NB4 (cell line): Measurements from ENCODE around the gene KRT14.

ENCODE experiments used
- DNase-seq: peaks from one replicate; pipeline ENCODE4 v3.0.0; 2010; ENCODE audit warnings: low read depth
- H3K4me3 ChIP-seq: one replicate; pipeline ENCODE4 v1.5.1; 2011; ENCODE audit warnings: mild to moderate bottlenecking, low read depth, low read length, moderate library complexity
- MYC ChIP-seq: IDR thresholded peaks from 2 replicates; pipeline ENCODE4 v1.6.1; 2011; ENCODE audit warnings: low read depth, low read length
- POLR2A ChIP-seq: IDR thresholded peaks from 2 replicates; pipeline ENCODE4 v1.6.1; 2011; ENCODE audit warnings: mild to moderate bottlenecking; ENCODE audit not compliant: insufficient read length; ENCODE audit errors: extremely low read depth
- TF ChIP-seq, protein P1 (sequence below): IDR thresholded peaks from one replicate; pipeline ENCODE4 v1.5.1; 2012; ENCODE audit warnings: low read depth, low read length
- TF ChIP-seq, protein P2 (sequence below): IDR thresholded peaks from 2 replicates; pipeline ENCODE4 v1.6.1; 2011; ENCODE audit warnings: low read depth, low read length

KRT14 gene

DNA sequence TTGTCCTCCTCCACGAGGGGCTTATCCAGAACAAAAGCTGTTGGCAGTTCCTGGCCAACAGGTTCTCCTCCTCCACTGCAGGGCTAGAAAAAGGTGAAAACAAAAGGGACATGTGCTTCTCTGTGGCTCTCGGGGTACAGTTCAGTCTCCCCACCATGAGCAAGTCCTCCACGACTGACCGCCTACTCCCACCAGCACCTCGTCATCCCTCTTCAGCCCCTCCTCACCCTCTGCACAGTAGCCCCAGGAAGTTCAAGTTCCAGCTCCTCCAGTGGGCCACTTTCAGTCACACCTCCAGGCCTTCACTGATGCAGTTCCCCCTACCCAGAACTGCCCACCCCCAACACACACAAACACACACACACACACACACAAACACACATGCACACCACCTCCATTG lies 34.2 kb downstream of the KRT14 start:
- H3K4me3 ChIP-seq = no peak overlapping the region
- no peak for DNase-seq
- TF ChIP-seq, protein P1, sequence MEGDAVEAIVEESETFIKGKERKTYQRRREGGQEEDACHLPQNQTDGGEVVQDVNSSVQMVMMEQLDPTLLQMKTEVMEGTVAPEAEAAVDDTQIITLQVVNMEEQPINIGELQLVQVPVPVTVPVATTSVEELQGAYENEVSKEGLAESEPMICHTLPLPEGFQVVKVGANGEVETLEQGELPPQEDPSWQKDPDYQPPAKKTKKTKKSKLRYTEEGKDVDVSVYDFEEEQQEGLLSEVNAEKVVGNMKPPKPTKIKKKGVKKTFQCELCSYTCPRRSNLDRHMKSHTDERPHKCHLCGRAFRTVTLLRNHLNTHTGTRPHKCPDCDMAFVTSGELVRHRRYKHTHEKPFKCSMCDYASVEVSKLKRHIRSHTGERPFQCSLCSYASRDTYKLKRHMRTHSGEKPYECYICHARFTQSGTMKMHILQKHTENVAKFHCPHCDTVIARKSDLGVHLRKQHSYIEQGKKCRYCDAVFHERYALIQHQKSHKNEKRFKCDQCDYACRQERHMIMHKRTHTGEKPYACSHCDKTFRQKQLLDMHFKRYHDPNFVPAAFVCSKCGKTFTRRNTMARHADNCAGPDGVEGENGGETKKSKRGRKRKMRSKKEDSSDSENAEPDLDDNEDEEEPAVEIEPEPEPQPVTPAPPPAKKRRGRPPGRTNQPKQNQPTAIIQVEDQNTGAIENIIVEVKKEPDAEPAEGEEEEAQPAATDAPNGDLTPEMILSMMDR = no peak
- TF ChIP-seq, protein P2, sequence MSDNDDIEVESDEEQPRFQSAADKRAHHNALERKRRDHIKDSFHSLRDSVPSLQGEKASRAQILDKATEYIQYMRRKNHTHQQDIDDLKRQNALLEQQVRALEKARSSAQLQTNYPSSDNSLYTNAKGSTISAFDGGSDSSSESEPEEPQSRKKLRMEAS = no peak
- TF ChIP-seq POLR2A = no peak
- no peak for TF ChIP-seq MYC

DNA sequence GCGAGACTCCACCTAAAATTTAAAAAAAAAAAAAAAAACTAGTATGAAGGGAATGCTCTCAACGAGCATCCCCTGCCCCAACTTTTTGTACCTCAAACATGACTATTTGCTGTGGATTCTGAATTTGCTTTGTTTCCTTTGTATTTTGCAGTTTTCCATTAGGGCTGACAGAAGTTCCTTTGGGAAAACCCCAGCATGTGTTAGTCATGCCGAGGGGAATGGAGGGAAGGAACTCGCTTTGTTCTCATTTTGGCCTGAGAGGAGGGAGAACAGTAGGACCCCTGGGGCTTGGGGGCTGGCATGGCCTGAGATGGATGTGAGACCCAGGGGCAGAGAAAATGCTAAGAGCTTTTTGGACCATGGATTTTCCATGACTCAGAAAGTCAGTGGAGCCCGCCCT lies 35.3 kb downstream of the KRT14 start:
- H3K4me3 ChIP-seq = no peak overlapping the region
- TF ChIP-seq POLR2A (no peak), MYC (no peak)
- TF ChIP-seq, protein P2 = no peak

DNA sequence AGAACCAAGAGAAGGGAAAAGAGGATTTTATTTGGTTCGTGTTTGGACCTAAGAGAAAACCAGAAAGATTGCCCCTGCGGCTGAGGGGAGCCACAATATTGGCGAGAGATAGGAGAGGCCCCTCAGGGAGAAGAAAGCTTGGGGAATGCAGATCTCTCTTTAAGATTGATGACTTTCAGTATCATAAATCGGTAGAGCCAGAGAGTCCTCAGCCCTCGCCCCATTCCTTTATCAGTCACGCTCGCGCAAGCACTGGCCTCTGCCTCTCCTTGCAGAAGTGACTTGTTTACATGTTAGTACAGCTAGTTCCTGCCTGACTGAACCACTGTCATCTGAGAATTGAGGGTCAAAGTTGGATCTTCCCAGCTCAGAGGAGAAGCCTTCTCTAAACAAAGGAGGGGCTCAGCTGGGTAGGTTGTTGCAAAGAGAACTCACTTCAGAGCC lies 37.1 kb downstream of the KRT14 start:
- DNase-seq = no peak
- TF ChIP-seq POLR2A = no peak
- TF ChIP-seq, protein P1 = no peak
- H3K4me3 ChIP-seq = no peak overlapping the region

More for the DNA sequence above, 35.3 kb downstream of the KRT14 start:
- DNase-seq = no peak

DNA sequence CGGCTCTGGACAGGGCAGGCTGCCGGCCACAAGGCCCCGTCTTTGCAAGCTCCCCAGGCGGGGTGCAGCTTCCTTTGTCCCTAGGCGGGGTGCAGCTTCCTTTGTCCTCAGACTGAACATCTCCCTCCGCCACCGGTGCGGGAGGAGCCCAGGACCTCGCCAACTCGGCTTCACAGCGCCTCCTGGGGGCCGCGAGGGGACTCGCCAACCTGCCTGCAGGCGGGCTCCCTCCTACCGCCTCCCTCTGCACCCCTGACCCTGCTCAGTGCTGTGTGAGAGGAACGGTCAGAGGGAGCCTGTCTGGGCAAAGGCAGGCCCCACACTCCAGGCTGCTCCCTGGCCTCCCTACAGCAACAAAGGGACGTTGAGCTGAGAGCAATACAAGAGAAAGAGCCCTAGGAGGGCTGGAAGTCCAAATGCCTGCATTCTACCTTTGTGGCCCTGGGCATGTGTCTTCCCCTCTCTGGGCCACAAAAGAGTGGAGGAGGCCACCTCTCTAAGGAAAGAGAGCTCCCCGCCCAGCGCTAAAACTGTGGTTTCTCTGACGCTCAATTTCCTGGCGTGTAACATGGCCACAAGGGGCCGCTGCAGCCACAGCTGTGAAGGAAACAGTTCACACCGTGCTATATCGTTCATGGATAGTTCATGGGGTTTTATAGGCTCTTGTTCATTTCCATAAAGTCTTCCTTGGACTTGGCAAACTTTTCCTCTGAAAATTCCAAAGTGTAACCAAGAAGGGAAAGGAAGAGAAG lies 37.7 kb downstream of the KRT14 start:
- TF ChIP-seq MYC (peak; percentile 44; the same call in 1 of the 2 replicates), POLR2A (no peak)
- TF ChIP-seq, protein P1 = peak; percentile 84
- TF ChIP-seq, protein P2 = peak; percentile 42
- peak; percentile 85 for DNase-seq
- no peak overlapping the region for H3K4me3 ChIP-seq

DNA sequence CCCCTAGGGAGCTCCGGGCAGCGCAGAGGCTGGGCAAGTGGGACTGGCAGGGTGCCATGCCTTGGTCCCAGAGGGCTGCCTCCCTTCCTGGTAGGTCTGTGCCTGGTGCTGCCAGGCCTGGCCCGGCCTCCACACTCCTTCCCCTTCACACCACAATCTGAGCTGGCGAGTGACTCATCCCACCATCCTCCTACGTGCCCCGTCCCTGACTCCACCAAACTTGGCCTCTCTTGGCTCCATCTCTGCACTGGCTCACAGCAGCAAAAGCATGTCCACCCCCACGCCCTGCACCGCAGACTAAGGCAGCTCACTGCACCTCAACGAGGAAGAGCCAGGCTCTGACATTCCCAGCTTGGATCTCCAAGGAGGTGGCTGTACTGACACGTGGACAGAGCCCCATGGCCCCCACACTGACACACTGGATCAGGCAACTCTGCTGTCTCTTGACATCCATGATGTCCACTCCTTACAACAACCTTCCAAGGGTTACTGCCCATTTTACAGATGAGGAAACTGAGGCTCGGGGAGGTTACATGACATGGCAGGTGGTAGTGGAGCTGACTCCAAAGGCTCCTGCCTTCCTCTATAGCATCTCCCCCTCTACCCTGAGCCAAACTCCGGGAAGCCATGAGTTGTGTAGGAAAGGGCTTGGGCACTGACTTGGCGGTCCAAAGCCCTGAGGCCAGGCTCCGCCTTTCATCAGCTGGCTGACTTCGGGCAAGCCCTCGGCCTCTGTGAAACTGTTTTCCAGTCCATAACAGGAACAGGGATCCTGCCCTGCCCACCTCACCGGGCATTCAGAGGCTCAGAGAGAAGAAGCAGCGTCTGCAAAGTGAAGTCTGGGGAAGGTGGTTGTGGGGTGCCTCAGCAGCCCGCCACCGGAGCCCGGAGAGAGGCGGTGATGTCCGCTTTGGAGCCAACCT lies 38.5 kb downstream of the KRT14 start:
- TF ChIP-seq, protein P2 = 0 out of 2 replicates have a peak, but pooled peaks have one; percentile 16
- TF ChIP-seq POLR2A (no peak), MYC (no peak)
- no peak overlapping the region for H3K4me3 ChIP-seq
- peak; percentile 95 for DNase-seq

DNA sequence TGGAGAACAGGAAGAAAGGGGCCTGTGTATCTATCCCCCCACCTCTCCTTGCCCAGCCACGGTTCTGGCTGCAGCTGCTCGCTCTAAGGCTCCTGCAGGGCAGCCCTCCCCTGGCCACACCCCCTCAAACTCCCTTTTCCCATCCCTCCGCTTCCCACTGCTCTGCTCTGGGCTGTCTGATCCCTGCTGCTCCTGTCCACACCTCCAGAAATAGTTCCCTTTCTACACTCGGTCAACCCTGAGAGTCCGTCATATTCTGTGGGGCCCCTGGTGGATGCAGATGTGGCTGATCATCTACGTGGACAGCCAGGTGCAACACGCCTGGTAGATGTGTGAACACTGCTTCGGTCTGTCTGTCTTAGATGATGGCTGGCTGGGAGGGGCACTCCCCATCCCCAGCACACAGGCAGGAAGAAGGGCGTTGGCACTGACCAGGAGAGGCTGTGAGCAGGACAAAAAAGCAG lies 39.3 kb downstream of the KRT14 start:
- DNase-seq = no peak
- TF ChIP-seq MYC (no peak), POLR2A (no peak)
- TF ChIP-seq, protein P1 = no peak
- no peak overlapping the region for H3K4me3 ChIP-seq
